Amniotic stem cell (primary cell): ENCODE measurements around the gene FBXL20.
"Not testable (repeated sequence)": the region's sequence is repeated elsewhere in the genome, so short reads cannot be mapped to it uniquely, and the experiment has no call there.

Source experiments
- DNase-seq: peaks from one replicate; lab custom pipeline; 2025; lab: John Stamatoyannopoulos, UW

Gene FBXL20

DNA sequence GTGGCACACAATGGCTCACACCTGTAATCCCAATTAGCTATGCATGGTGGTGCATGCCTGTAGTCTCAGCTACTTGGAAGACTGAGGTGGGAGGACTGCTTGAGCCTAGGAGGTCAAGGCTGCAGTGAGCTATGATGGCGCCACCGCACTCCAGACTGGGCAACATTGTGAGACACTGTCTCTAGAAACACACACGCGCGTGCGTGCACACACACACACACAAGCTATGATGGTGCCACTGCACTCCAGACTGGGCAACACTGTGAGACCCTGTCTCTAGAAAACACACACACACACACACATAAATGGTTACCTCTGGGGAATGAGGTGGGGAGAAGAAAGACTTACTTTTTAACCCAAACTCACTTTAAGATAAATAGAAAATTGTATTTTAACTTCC is 16.4 kb downstream of the FBXL20 start:
- DNase-seq, result no peak

DNA sequence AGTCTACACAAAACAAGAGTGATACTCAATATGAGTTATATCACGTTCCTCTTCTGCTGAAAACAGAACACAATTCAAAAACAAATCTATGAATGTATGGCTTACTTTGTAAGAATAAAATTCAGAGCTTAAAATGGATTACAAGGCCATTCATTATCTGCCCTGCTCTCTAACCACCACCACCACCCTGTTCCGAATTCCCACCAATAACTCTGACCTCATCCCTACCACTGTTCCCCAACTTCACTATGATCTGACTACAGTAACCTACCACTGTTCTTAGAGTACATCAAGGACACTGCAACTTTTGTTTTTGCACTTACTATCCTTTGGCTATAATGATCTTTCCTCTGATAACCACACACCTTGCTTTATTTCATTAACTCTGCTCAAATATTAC is 21.3 kb downstream of the FBXL20 start:
- DNase-seq, result no peak

GRCh38 chr17:39376434-39376833 is 25.0 kb downstream of the FBXL20 start:
- no peak for DNase-seq

GRCh38 chr17:39367805-39368204 is 33.6 kb downstream of the FBXL20 start:
- DNase-seq, result not testable (repeated sequence)

DNA sequence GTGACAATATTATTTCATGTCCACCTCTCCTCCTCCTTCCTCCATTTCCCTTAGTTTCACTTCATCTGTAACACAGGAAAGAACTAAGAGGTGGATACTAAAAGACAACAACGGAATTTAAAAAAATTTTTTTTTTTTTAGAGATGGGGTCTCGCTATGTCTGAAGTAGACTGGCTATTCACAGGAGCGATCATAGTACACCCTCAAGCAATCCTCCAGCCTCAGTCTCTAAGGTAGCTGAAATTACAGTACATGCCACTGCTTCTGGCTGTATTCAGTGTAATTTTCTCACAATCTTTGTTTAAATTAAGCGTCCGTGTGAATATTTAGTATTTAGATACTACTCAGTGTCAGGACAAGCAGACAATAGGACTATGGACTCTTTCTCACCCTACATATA is 35.6 kb downstream of the FBXL20 start:
- DNase-seq, result no peak

GRCh38 chr17:39365242-39365641 is 36.2 kb downstream of the FBXL20 start:
- DNase-seq, result peak; percentile 33

DNA sequence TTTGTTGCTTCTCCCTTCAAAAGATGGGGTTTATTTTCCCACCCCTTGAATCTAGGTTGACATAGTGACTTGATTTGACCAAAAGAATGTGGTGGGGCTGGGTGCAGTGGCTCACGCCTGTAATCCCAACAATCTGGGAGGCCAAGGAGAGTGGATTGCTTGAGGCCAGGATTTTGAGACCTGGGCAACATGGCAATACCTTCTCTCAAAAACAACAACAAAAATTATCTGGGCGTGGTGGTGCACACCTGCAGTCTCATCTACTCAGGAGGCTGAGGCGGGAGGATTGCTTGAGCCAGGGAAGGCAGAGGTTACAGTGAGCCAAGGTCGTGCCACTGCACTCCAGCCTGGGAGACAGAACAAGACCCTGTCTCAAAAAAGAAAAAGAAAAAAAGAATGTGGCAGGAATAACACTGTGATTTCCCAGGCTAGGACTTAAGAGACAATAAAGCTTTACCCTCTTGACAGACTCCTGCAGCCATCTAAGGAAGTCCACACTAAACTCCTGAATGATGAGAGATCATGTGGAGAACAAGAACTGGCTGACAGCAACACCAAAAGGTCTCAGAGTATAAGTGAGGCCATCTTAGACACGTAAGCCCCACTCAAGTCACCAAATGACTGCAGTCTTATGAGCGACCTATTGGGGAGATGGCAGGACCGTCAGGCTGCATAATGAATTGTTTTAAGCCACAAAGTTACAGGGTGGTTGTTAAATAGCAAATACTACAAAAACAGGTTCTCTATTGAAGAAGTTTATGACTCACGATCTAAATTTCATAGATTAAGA is 37.0 kb downstream of the FBXL20 start:
- DNase-seq, result no peak

DNA sequence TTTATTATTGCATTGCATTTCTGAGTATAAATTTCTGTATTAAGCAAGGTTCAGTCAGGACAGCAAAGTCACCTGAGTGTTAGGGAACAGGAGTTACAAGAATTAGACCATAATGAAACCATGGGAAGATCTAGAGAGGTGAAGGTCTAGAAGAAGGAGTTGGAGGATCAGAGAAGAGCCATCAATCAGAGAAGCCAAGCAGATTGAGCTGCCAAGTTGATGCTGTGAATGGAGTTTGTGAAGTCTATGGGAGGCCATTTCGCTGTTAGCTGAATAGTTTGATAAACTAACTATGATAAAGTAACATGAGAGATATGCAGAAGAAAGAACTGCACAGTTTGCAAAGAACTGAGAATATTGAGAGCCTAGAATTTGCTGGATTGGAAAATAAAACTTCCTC is 40.4 kb downstream of the FBXL20 start:
- DNase-seq, result no peak

DNA sequence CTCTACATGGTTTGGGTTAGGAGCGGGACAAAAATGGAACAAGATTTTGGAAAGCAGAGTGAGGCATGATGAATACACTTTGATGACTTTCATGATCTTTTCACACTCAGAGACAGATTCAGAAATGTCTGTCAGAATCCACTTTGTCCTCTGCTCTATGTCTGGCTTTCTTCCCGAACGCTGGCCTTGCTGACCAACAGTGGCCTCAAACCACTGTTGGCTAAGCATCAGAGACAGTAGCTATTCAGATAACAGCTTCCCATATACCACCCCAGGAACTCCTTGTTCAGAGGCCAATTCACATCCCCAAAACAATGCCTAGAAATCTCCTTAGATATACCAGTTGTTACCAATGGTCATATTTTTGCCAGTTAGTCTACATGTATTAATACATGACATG is 40.9 kb downstream of the FBXL20 start:
- DNase-seq, result no peak

- no peak for DNase-seq
These were observed 41.4 kb downstream of the FBXL20 start for GRCh38 chr17:39359994-39360393.

- no peak for DNase-seq
These were observed 43.4 kb downstream of the FBXL20 start for GRCh38 chr17:39357986-39358385.

DNA sequence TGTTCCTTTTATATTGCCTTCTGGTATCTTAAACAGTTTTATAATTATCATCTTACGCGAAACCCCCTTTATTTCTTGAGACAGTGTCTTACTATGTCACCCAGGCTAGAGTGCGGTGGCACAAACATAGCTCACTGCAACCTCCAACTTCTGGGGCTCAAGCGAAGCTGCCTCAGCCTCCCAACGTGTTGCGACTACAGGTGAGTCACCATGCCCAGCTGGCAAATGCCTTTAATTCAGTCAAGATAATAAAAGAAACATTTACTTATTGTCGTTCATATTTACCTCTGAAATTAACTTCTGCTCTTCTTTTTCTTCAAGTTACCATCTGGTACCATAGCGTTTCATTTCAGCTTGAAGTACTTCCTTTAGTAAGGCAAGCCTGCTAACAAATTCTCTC is 43.9 kb downstream of the FBXL20 start:
- no peak for DNase-seq

- DNase-seq, result no peak
These were observed 48.4 kb downstream of the FBXL20 start for GRCh38 chr17:39352986-39353385.

GRCh38 chr17:39352511-39352910 is 48.9 kb downstream of the FBXL20 start:
- no peak for DNase-seq

DNA sequence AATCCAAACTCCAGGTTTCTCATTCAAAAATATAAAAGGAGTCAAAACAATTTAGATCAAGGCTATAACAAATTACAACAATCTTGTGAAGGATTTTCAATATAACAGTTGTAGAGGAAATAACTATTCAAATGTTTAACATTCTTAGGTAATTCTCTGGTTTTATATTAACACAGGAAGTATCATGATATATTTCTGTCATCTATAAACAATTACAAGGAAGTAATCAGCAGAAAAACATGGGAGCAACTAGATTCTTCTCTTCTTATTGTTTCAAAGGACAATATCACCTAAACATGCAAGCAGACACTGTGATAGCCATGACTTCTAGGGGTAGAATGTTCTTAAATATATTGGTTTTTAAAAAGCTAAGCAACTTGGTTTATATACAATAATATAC is 49.9 kb downstream of the FBXL20 start:
- DNase-seq, result no peak

GRCh38 chr17:39349246-39349645 is 52.2 kb downstream of the FBXL20 start:
- DNase-seq, result no peak

- DNase-seq, result not testable (repeated sequence)
These were observed 54.6 kb downstream of the FBXL20 start for GRCh38 chr17:39346863-39347262.

- no peak for DNase-seq
These were observed 59.9 kb downstream of the FBXL20 start for GRCh38 chr17:39341541-39341940.

DNA sequence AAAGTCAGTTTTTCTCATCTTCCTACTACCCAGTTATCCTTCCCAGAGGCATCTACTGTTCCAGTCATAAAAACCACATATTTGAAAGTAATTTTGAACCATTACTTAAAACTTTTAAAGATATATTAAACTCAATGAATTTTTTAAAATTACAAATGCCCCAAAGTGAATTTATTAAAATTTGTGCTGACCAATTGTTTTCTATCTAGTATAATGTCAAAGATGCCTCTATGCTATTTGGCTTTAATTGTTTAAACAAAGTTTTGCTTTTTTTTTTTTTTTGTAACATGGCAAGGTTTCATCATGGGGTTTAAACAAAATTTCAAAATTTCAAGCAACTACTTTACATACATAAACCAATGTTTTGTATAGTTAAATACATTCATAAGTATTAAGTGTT is 60.7 kb downstream of the FBXL20 start:
- no peak for DNase-seq

DNA sequence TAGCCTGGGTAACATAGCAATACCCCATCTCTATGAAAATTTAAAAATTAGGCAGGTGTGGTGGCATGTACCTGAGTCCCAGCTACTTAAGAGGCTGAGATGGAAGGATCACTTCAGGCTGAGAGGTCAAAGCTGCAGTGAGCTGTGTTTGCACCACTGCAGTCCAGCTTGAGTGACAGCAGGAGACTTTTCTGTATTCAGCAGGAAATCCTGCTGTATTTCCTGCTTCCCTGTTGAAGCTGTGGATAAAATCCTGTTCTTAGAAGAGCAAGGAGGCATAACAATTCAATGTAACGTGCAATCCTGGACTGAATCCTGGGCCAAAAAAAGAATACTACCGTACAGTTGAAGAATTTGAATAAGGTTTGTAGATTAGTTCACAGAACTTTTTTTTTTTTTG is 62.2 kb downstream of the FBXL20 start:
- no peak for DNase-seq

- DNase-seq, result not testable (repeated sequence)
These were observed 63.8 kb downstream of the FBXL20 start for GRCh38 chr17:39337649-39338048.

DNA sequence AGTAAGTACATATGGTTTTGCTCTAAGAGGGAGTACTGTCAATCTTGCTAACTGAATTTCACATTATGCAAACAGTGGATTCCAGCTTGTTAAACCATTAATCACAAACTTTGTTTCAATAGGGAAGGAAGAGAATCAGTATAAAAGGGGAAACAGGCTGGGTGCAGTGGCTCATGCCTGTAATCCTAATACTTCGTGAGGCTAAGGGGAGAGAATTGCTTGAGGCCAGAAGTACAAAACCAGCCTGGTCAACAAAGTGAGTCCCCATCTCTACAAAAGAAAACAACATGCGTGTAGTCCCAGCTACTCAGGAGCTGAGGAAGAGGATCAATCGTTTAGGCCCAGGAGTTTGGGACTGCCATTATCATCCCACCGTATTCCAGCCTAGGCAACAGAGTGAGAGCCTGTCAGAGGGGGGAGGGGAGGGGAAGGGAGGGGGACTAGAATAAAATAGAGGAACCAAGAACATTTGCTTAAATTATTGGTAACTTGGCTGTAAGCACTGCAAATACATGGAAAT is 65.7 kb downstream of the FBXL20 start:
- DNase-seq, result no peak

DNA sequence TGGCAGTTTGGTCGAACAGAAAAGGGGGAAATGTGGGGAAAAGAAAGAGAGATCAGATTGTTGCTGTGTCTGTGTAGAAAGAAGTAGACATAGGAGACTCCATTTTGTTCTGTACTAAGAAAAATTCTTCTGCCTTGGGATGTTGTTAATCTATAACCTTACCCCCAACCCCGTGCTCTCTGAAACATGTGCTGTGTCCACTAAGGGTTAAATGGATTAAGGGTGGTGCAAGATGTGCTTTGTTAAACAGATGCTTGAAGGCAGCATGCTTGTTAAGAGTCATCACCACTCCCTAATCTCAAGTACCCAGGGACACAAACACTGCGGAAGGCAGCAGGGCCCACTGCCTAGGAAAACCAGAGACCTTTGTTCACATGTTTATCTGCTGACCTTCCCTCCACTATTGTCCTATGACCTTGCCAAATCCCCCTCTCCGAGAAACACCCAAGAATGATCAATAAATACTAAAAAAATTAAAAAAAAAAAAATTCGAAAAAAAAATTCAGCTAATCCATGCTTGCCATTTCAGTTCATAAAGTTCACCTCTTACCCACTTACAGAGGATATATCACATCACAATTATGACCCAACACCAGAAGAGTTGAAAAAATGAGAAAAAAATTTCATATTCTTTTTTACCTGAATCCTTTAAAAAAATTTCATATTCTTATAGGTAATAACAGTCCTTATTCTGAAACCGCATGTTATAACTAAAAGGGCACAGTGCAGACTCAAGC is 67.2 kb downstream of the FBXL20 start:
- DNase-seq, result not testable (repeated sequence)
